ENCODE measurements around the gene REEP3.
"Not testable (repeated sequence)": the region's sequence is repeated elsewhere in the genome, so short reads cannot be mapped to it uniquely, and the experiment has no call there.

Gene REEP3

GRCh38 chr10:63651864-63652263 is 130.7 kb downstream of the REEP3 start:
- Histone ChIP-seq H3K79me2 (ENCODE audit: insufficient read depth, low read length) (no peaks in the 10 kb centered on the region), H3K4me3 (ENCODE audit: low read depth in 1 of 2, low read length in 2 of 2) (no peak overlapping the region), H3K9me3 (ENCODE audit: insufficient read depth, low read length, severe bottlenecking) (no peaks in the 10 kb centered on the region), H3K27me3 (ENCODE audit: insufficient read depth, low read length, poor library complexity) (peaks cover 5% of the 10 kb centered on the region), H3K27ac (ENCODE audit: low read length) (no peak overlapping the region), H3K4me1 (ENCODE audit: insufficient read depth, low read length) (no peaks in the 10 kb centered on the region), H3K4me2 (ENCODE audit: insufficient read depth, low read length) (no peak overlapping the region), H2AFZ (ENCODE audit: low read depth, low read length) (no peak overlapping the region), H3K9ac (ENCODE audit: low read depth, low read length) (no peak overlapping the region), H4K20me1 (ENCODE audit: insufficient read depth, low read length) (no peaks in the 10 kb centered on the region), H3K36me3 (ENCODE audit: insufficient read depth, low read length) (no peaks in the 10 kb centered on the region)
- no peak for TF ChIP-seq EZH2 (IDR thresholded peaks at IDR 0.05; ENCODE audit: borderline replicate concordance, low read depth, low read length, severe bottlenecking)
- no peak for TF ChIP-seq CTCF (IDR thresholded peaks at IDR 0.05; ENCODE audit: borderline replicate concordance, extremely low read depth, low read length, poor library complexity, severe bottlenecking)
- DNase-seq (no peak), ATAC-seq (ENCODE audit: insufficient read depth, low read depth) (no peak)

- no peaks in the 10 kb centered on the region for H3K79me2 ChIP-seq (ENCODE audit: insufficient read depth, low read length)
- DNase-seq: no peak
- H3K27ac ChIP-seq (ENCODE audit: low read length): no peak overlapping the region
- peaks cover 5% of the 10 kb centered on the region for H3K27me3 ChIP-seq (ENCODE audit: insufficient read depth, low read length, poor library complexity)
- ATAC-seq (ENCODE audit: insufficient read depth, low read depth): no peak
- H3K36me3 ChIP-seq (ENCODE audit: insufficient read depth, low read length): no peaks in the 10 kb centered on the region
- H2AFZ ChIP-seq (ENCODE audit: low read depth, low read length): no peak overlapping the region
- H3K9me3 ChIP-seq (ENCODE audit: insufficient read depth, low read length, severe bottlenecking): no peaks in the 10 kb centered on the region
- no peak for TF ChIP-seq EZH2 (IDR thresholded peaks at IDR 0.05; ENCODE audit: borderline replicate concordance, low read depth, low read length, severe bottlenecking)
- no peak for TF ChIP-seq CTCF (IDR thresholded peaks at IDR 0.05; ENCODE audit: borderline replicate concordance, extremely low read depth, low read length, poor library complexity, severe bottlenecking)
- H4K20me1 ChIP-seq (ENCODE audit: insufficient read depth, low read length): no peaks in the 10 kb centered on the region
- H3K4me3 ChIP-seq (ENCODE audit: low read depth in 1 of 2, low read length in 2 of 2): no peak overlapping the region
- no peaks in the 10 kb centered on the region for H3K4me1 ChIP-seq (ENCODE audit: insufficient read depth, low read length)
- no peak overlapping the region for H3K9ac ChIP-seq (ENCODE audit: low read depth, low read length)
- H3K4me2 ChIP-seq (ENCODE audit: insufficient read depth, low read length): no peak overlapping the region
These were observed 132.5 kb downstream of the REEP3 start for GRCh38 chr10:63653747-63654146.

GRCh38 chr10:63657761-63658160 is 136.6 kb downstream of the REEP3 start:
- no peaks in the 10 kb centered on the region for H3K79me2 ChIP-seq (ENCODE audit: insufficient read depth, low read length)
- no peak overlapping the region for H2AFZ ChIP-seq (ENCODE audit: low read depth, low read length)
- TF ChIP-seq CTCF (IDR thresholded peaks at IDR 0.05; ENCODE audit: borderline replicate concordance, extremely low read depth, low read length, poor library complexity, severe bottlenecking) (no peak), EZH2 (IDR thresholded peaks at IDR 0.05; ENCODE audit: borderline replicate concordance, low read depth, low read length, severe bottlenecking) (no peak)
- peaks cover 5% of the 10 kb centered on the region for H3K27me3 ChIP-seq (ENCODE audit: insufficient read depth, low read length, poor library complexity)
- H3K36me3 ChIP-seq (ENCODE audit: insufficient read depth, low read length): no peaks in the 10 kb centered on the region
- H3K9me3 ChIP-seq (ENCODE audit: insufficient read depth, low read length, severe bottlenecking): no peaks in the 10 kb centered on the region
- H4K20me1 ChIP-seq (ENCODE audit: insufficient read depth, low read length): no peaks in the 10 kb centered on the region
- ATAC-seq (ENCODE audit: insufficient read depth, low read depth) (no peak), DNase-seq (no peak)
- H3K4me3 ChIP-seq (ENCODE audit: low read depth in 1 of 2, low read length in 2 of 2): no peak overlapping the region
- no peak overlapping the region for H3K9ac ChIP-seq (ENCODE audit: low read depth, low read length)
- H3K27ac ChIP-seq (ENCODE audit: low read length): no peak overlapping the region
- H3K4me2 ChIP-seq (ENCODE audit: insufficient read depth, low read length): no peak overlapping the region
- no peaks in the 10 kb centered on the region for H3K4me1 ChIP-seq (ENCODE audit: insufficient read depth, low read length)

DNA sequence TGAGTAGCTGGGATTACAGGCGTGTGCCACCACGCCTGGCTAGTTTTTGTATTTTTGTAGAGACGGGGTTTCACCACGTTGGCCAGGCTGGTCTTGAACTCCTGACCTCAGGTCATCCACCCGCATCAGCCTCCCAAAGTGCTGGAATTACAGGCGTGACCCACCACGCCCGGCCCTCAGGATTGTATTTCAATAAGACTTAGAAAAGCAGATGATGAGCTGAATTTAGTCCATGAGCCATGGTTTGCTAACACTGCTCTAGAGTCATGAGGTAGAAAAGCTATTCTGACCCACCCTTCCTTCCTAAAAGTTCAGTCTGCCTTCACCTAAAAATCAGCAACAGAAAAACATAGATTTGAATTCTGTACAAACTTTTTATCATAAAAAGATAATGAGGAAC is 139.7 kb downstream of the REEP3 start:
- not testable (repeated sequence) for H3K4me1 ChIP-seq (ENCODE audit: insufficient read depth, low read length); H3K9ac ChIP-seq (ENCODE audit: low read depth, low read length); H3K27me3 ChIP-seq (ENCODE audit: insufficient read depth, low read length, poor library complexity); H2AFZ ChIP-seq (ENCODE audit: low read depth, low read length); H3K4me3 ChIP-seq (ENCODE audit: low read depth in 1 of 2, low read length in 2 of 2); H3K79me2 ChIP-seq (ENCODE audit: insufficient read depth, low read length); H3K4me2 ChIP-seq (ENCODE audit: insufficient read depth, low read length); H4K20me1 ChIP-seq (ENCODE audit: insufficient read depth, low read length); ATAC-seq (ENCODE audit: insufficient read depth, low read depth); H3K27ac ChIP-seq (ENCODE audit: low read length); H3K36me3 ChIP-seq (ENCODE audit: insufficient read depth, low read length); H3K9me3 ChIP-seq (ENCODE audit: insufficient read depth, low read length, severe bottlenecking); DNase-seq

Data from DND-41 (cell line).